ENCODE data around the gene SORT1.

The SORT1 gene

GRCh38 chr1:109312978-109313775 lies 84.5 kb downstream of the SORT1 start:
- TF ChIP-seq CTCF (conservative IDR thresholded peaks at IDR 0.05; ENCODE audit: low read depth, low read length): no peak
- Histone ChIP-seq H3K79me2 (ENCODE audit: insufficient read depth, low read depth) (no peaks in the 10 kb centered on the region), H3K36me3 (ENCODE audit: insufficient read depth) (no peaks in the 10 kb centered on the region), H2AFZ (ENCODE audit: low read depth) (no peak overlapping the region), H3K9ac (no peak overlapping the region), H3K4me1 (ENCODE audit: low read depth, poor library complexity, severe bottlenecking) (no peaks in the 10 kb centered on the region), H3K27me3 (ENCODE audit: insufficient read depth, low read depth) (no peaks in the 10 kb centered on the region), H3K4me2 (no peak overlapping the region), H3K27ac (no peak overlapping the region), H3K4me3 (IDR thresholded peaks at IDR 0.05; ENCODE audit: insufficient read depth, low read depth, low read length) (no peak overlapping the region), H4K20me1 (ENCODE audit: insufficient read depth) (no peaks in the 10 kb centered on the region)

GRCh38 chr1:109312246-109312645 lies 85.5 kb downstream of the SORT1 start:
- TF ChIP-seq CTCF (conservative IDR thresholded peaks at IDR 0.05; ENCODE audit: low read depth, low read length): no peak
- no peak overlapping the region for H2AFZ ChIP-seq (ENCODE audit: low read depth)
- H3K27me3 ChIP-seq (ENCODE audit: insufficient read depth, low read depth): no peaks in the 10 kb centered on the region
- H3K4me2 ChIP-seq: no peak overlapping the region
- no peak overlapping the region for H3K4me3 ChIP-seq (IDR thresholded peaks at IDR 0.05; ENCODE audit: insufficient read depth, low read depth, low read length)
- H4K20me1 ChIP-seq (ENCODE audit: insufficient read depth): no peaks in the 10 kb centered on the region
- no peak overlapping the region for H3K27ac ChIP-seq
- no peaks in the 10 kb centered on the region for H3K36me3 ChIP-seq (ENCODE audit: insufficient read depth)
- H3K9ac ChIP-seq: no peak overlapping the region
- H3K4me1 ChIP-seq (ENCODE audit: low read depth, poor library complexity, severe bottlenecking): no peaks in the 10 kb centered on the region
- no peaks in the 10 kb centered on the region for H3K79me2 ChIP-seq (ENCODE audit: insufficient read depth, low read depth)

GRCh38 chr1:109309347-109309746 lies 88.4 kb downstream of the SORT1 start:
- H3K4me1 ChIP-seq (ENCODE audit: low read depth, poor library complexity, severe bottlenecking): no peaks in the 10 kb centered on the region

GRCh38 chr1:109307274-109308021 lies 90.3 kb downstream of the SORT1 start:
- H3K36me3 ChIP-seq (ENCODE audit: insufficient read depth): no peaks in the 10 kb centered on the region
- no peaks in the 10 kb centered on the region for H3K27me3 ChIP-seq (ENCODE audit: insufficient read depth, low read depth)
- no peak overlapping the region for H3K4me2 ChIP-seq
- no peak overlapping the region for H3K4me3 ChIP-seq (IDR thresholded peaks at IDR 0.05; ENCODE audit: insufficient read depth, low read depth, low read length)
- H3K27ac ChIP-seq: no peak overlapping the region
- TF ChIP-seq CTCF (conservative IDR thresholded peaks at IDR 0.05; ENCODE audit: low read depth, low read length): no peak
- no peak overlapping the region for H3K9ac ChIP-seq
- no peaks in the 10 kb centered on the region for H3K79me2 ChIP-seq (ENCODE audit: insufficient read depth, low read depth)
- H3K4me1 ChIP-seq (ENCODE audit: low read depth, poor library complexity, severe bottlenecking): no peaks in the 10 kb centered on the region
- no peaks in the 10 kb centered on the region for H4K20me1 ChIP-seq (ENCODE audit: insufficient read depth)
- no peak overlapping the region for H2AFZ ChIP-seq (ENCODE audit: low read depth)

More at GRCh38 chr1:109309347-109309746, 88.4 kb downstream of the SORT1 start:
- no peaks in the 10 kb centered on the region for H3K36me3 ChIP-seq (ENCODE audit: insufficient read depth)
- no peak overlapping the region for H3K4me3 ChIP-seq (IDR thresholded peaks at IDR 0.05; ENCODE audit: insufficient read depth, low read depth, low read length)
- no peaks in the 10 kb centered on the region for H3K27me3 ChIP-seq (ENCODE audit: insufficient read depth, low read depth)
- no peak for TF ChIP-seq CTCF (conservative IDR thresholded peaks at IDR 0.05; ENCODE audit: low read depth, low read length)
- H2AFZ ChIP-seq (ENCODE audit: low read depth): no peak overlapping the region
- H4K20me1 ChIP-seq (ENCODE audit: insufficient read depth): no peaks in the 10 kb centered on the region
- H3K4me2 ChIP-seq: no peak overlapping the region
- no peak overlapping the region for H3K27ac ChIP-seq
- no peak overlapping the region for H3K9ac ChIP-seq
- no peaks in the 10 kb centered on the region for H3K79me2 ChIP-seq (ENCODE audit: insufficient read depth, low read depth)
